HG02678 (cell line): Measurements from ENCODE around the gene PLEKHH2.
"Not testable (repeated sequence)": the region's sequence is repeated elsewhere in the genome, so short reads cannot be mapped to it uniquely, and the experiment has no call there.

Experiments
- ATAC-seq: cut with Tn5 transposase; IDR thresholded peaks from one replicate; pipeline ENCODE4 v1.9.1; 2021; ENCODE audit warnings: mild to moderate bottlenecking, moderate library complexity; ENCODE audit not compliant: unreplicated experiment

The PLEKHH2 gene

GRCh38 chr2:43715300-43716098 lies 78.4 kb downstream of the PLEKHH2 start:
- ATAC-seq: no peak

DNA sequence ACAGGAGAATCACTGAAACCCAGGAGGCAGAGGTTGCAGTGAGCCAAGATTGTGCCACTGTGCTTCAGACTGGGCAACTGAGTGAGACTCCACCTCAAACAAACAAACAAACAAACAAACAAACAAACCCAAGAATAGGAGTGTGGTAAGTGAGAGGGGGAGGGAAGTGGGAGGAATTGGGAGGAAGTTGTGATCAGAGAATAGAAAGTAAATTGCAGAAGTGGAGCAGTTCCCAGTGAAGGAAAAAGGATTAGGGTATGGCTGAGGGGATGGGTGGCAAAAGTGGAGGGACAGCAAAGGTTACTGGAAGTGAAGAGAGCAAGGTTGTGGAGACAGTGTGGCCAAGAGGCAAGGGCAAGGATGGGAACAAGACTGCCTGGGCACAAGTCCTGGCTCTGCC lies 80.3 kb downstream of the PLEKHH2 start:
- ATAC-seq: no peak

GRCh38 chr2:43718530-43719124 lies 81.6 kb downstream of the PLEKHH2 start:
- no peak for ATAC-seq

DNA sequence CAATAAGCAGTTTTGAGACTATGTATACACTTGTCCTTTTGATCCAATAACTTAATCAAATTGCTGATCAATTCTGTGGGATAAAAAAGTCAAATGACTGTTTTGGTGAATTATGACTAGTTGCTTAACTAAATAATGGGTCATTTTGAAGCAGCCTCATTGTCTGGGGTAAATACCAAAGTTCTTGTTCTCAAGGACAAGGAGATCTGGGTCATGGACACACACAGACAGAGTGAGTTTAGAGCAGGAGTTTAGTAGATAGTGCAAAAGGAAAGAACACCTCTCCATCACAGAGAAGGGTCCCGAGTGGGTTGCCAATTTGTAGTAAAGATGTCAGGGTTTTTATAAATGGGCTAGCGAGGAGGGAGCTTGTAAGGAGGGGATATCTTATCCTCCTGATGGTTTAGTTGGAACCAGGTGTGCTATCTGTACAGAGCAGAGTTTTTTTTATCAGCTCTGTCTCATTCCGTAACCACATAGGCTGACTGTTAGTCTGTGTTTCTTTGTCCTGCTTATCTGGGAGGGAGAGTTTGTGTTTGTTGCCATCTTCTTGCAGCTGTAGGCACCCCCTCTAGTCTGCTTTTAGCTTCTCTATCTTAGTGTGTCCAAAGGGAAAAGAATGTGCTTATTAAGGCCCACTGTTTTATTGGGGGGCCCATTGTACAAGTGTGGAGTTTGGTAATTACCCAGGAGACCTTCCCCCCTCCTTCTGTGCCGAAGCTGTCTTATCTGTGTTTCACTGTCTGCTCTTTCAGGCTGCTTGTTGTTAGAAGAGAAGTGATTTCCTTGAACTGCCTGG lies 87.9 kb downstream of the PLEKHH2 start:
- ATAC-seq: no peak

DNA sequence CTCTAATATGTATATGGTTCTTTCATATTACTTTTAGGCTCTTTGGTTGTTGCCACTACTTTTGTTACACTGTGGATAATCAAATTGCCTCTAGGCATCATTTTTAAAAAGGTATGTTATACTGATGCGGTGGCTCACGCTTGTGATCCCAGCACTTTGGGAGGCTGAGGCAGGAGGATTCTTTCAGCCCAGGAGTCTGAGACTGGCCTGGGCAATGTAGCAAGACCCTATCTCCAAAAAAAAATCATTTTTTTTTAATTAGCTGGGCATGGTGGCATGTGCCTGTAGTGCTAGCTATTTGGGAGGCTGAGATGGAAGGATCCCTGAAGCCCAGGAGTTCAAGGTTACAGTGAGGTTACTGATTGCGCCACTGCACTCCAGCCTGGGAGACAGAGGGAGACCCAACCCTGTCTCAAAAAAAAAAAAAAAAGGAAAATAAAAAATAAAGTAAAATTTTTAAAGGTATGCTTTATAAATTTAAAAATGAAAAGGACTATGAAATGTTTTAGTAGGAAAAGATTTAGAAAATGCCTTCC lies 88.7 kb downstream of the PLEKHH2 start:
- no peak for ATAC-seq

DNA sequence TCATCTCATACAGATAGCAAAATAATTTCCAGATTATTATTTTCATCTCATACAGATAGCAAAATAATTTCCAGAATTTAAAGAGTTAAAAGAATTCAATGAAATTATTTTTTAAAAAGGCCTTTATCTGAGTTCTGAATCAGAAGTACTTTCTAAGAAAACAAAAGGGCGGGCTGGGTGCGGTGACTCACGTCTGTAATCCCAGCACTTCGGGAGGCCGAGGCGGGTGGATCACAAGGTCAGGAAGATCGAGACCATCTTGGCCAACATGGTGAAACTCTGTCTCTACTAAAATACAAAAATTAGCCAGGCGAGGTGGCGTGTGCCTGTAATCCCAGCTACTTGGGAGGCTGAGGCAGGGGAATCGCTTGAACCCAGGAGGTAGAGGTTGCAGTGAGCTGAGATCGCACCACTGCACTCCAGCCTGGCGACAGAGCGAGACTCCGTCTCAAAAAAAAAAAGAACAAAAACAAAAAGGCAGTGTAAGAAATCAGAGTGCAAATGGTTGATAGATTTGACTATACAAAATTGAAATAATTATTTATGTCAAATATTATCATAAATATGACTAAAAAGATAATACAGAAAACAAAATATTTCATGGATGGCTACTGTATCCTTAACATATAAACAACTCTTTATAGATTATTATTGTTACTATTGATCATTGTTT lies 90.0 kb downstream of the PLEKHH2 start:
- not testable (repeated sequence) for ATAC-seq

DNA sequence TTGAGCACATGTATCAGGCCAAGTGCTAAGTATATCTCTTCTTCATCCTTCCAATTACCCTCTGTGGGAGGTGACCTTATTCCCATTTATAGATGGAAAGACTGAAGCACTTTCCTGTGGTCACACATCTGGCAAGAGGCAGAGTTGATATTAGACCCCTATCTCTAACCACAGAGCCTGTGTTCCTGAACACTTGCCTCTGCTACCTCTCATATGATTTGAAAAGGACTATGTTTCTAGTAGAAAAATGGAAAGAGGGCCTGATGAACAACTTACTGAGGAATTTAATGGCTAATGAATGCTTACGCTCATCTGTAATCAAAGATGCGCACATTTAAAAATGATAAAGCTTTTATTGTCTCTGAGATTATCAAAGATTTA lies 90.6 kb downstream of the PLEKHH2 start:
- ATAC-seq: no peak

DNA sequence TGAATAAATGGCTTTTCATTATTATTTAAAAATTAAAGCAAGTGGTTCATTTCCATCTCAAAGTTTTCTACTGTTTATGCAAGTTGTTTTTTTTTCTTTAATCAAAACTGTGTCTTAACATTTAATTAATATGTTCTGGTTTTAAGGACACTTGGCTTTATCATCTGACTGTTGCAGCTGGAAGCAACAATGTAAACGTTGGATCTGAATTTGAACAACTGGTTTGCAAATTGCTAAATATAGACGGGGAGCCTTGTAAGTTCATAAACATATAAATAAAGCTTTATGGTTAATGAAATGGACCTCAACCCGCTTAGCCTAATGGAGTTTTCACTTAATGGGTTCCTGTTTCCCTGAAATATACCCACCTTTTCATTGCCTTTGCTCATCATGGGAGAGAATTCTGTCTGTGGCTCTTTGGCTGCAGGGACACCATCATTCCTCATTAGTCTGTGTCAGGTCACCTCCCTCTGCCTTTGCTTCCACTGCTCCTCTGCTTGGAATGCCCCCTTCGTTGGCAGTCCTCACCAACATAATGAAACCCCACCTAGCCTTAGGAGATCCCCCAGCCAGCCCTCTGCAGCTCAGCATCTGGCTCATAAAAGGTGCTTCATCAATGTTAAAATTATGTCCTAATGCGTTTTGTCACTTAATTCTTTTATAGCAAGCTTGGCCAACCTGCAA lies 92.6 kb downstream of the PLEKHH2 start:
- ATAC-seq: no peak

DNA sequence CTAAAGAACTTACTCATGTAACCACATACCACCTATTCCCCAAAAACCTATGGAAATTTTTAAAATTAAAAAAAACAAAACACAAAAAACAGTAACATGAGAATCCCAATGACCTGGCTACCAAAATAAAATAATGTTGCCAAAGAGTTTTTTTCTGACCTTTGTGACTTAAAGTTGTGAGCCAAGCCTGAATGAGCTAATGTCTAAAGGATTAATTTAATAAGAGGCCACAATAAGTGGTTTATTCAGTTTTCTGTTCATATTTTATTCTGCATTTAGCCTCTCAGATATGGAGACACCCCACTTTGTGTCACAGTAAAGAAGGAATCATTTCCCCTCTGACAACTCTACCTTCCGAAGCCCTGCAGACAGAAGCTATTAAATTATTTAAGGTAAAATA lies 94.2 kb downstream of the PLEKHH2 start:
- ATAC-seq: no peak

- no peak for ATAC-seq
Observed at GRCh38 chr2:43736637-43737036, 99.6 kb downstream of the PLEKHH2 start.

GRCh38 chr2:43737097-43737854 lies 100.2 kb downstream of the PLEKHH2 start:
- ATAC-seq: no peak

DNA sequence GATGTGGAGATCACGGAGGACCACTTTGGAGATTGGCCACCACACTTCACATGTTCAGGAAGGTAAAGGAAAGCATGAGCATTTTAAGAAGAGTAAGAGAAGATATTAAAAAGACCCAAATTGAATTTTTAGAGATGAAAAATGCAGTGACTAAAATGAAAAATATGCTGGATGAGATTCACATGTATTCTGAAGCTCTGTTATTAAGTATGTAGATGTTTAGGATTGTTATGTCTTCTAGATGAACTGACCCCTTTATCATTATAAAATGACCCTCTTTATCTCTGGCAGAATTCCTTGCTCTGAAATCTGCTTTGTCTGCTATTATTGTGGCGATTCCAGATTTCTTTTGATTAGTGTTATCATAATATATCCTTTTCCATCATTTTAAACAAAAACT lies 100.8 kb downstream of the PLEKHH2 start:
- ATAC-seq: no peak

GRCh38 chr2:43738257-43738656 lies 101.2 kb downstream of the PLEKHH2 start:
- no peak for ATAC-seq

- ATAC-seq: no peak
Observed at GRCh38 chr2:43743706-43744105, 106.6 kb downstream of the PLEKHH2 start.

- ATAC-seq: no peak
Observed at GRCh38 chr2:43745457-43745856, 108.4 kb downstream of the PLEKHH2 start.

DNA sequence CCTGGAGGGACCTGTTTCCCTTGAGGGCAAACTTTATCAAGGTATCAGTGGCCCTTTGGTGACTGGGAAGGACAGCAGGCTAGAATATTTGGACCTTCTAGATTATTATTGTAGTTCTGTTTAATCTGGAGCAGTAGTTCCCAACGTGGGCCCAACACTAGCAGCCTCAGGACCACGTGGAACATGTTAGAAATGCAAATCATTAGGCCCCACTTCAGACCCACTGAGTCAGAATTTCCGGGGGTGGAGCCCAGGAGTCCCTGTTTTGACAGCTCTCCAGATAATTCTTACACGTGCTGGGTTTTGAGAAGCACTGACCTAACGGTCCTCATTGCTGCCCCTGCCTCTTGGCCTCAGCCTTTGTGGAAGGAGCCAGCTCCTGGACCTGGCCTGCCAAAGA lies 111.3 kb downstream of the PLEKHH2 start:
- no peak for ATAC-seq

DNA sequence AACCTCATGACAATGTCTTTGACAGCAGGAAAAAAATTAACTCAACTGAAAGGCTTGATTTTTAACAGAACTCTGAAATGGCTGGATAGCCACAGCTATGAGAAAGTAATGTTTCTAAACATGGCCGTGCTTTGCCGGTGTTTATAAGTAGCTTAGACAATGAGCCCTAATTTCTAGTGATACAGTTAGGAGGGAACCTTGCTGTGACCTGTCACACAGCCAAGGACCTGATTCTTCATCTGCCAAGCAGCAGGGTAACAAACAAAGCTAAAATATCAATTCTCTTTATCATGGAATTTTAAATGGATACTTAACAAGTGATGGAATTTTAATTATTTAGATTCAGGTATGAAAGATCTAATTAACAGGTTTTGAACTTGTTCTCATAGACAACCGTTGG lies 112.5 kb downstream of the PLEKHH2 start:
- no peak for ATAC-seq

DNA sequence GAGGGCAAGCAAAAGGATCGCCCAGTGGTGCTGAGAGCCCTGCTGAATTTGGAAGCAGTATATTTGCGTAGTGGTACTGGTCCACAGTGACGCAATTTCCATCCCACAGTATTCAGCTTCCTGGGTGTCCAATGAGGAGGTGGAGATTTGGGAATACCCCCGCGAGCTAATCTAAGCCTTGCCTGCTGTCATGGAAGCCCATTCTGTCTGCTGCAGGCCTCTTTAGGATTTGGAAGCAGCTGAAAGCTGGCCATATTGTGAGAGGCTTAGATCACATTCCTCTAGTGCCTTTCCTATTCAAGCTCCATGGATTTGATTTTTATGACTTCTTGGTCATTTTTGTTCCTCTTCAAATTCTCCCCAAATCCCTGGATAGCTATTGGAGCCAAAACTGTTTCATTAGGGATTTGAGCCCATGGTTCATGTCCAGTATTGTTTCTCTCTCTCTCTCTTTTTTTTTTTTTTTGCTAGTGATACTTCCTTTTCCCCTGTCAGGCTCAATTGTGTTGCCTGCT lies 114.5 kb downstream of the PLEKHH2 start:
- no peak for ATAC-seq

DNA sequence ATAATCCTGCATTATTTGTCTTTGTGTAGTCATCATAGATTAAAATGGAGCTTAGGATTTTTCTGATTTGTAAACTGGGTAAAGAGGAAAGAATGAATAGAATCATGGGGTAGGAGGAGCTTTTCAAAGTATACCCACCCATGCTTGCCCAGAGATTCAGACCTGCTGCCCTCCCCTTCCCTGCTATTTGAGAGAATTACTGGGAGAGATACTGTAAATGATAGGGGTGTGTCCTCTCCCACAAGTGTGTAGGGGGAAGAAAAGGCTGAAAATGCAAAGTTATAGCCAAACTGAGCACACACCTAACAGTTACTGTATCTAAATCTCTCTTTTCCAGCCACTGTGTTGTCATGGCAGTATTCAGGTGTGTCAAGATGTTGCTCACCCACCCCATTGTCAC lies 115.2 kb downstream of the PLEKHH2 start:
- no peak for ATAC-seq

- no peak for ATAC-seq
Observed at GRCh38 chr2:43754180-43754579, 117.1 kb downstream of the PLEKHH2 start.
